HPDE6-E6E7 (cell line): ENCODE results near the gene EGR1.
"Not testable (repeated sequence)": the region's sequence is repeated elsewhere in the genome, so short reads cannot be mapped to it uniquely, and the experiment has no call there.

Experiments used
- DNase-seq: peaks from one replicate; pipeline ENCODE4 v3.0.0; 2011; ENCODE audit warnings: missing footprints; ENCODE audit errors: extremely low spot score

Gene EGR1

DNA sequence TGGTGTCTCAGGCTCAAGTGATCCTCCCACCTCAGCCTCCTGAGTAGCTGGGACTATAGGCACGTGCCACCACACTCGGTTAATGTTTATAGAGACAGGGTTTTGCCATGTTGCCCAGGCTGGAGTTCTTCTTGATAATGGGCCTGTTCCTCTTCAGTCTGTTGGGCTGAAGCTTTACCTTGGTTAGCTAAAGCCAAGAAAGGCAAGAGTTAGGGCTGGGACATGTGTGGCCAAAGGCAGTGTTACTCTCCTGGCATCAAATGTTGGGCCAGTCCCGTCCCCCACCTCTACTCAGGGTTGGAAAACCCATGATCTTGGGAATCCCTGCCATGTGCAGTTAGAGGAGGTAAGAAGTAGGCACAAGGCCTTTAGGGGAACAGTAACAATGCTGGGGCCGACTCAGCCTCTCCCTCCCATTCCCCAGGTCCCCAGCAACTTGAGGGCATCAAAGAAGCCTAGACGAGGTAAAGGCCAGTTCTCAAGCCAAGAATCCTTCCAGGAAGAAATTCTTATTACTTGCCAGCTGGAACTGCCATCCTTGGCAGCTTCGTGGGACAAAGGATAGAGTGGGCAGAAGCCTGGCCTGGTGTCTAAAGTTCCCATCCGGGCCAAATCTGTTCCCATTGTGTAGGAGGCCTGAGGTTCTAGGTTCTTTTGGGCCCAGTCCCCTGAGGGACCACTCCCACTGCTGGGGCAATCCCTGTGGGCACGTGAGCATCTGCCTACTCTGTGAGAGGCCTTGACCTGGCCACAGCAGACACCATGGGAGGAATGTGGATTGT lies 4.5 kb downstream of the EGR1 start:
- no peak for DNase-seq

- no peak for DNase-seq
These were observed 5.2 kb downstream of the EGR1 start for GRCh38 chr5:138470322-138471051.

- no peak for DNase-seq
These were observed 5.7 kb downstream of the EGR1 start for GRCh38 chr5:138471052-138471361.

GRCh38 chr5:138472353-138472752 lies 7.1 kb downstream of the EGR1 start:
- no peak for DNase-seq

DNA sequence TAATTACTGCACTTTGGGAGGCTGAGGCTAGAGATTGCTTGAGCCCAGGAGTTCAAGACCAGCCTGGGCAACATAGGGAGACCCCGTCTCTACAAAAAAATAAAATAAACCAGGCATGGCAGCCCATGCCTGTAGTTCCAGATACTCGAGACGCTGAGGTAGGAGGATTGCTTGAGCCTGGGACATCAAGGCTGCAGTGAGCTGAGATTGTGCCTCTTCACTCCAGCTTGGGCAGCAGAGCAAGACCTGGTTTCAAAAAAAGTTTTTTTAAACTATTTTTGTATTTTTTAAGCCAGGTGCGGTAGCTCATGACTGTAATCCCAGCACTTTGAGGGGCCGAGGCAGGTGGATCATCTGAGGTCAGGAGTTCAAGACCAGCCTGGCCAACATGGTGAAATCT lies 7.9 kb downstream of the EGR1 start:
- DNase-seq: not testable (repeated sequence)

GRCh38 chr5:138476918-138477317 lies 11.6 kb downstream of the EGR1 start:
- no peak for DNase-seq

- no peak for DNase-seq
These were observed 17.4 kb downstream of the EGR1 start for GRCh38 chr5:138482638-138483037.

DNA sequence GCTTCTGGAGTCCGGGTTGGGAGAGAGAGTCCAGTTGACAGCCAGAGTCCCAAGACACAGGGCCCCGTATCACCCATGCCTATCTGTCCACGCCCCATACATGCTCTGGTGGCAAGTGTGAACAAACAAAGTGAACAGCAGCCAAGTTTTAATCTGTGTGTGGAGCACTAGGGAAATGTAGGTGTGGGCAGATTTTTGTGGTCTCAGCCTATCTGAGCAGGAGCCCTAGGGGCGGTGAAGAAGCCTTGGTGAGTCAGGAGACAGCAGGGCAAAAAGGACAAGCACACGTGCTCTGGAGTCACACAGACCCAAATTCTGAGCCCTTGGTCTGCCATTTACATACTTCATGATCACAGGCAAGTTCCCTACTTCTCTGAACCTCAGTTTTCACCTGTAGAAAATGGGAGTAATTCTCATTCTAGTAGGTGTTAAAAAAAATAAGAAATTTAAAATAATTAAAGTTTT lies 23.2 kb downstream of the EGR1 start:
- DNase-seq: peak; percentile 66

- DNase-seq: no peak
These were observed 24.4 kb downstream of the EGR1 start for GRCh38 chr5:138489683-138490061.

DNA sequence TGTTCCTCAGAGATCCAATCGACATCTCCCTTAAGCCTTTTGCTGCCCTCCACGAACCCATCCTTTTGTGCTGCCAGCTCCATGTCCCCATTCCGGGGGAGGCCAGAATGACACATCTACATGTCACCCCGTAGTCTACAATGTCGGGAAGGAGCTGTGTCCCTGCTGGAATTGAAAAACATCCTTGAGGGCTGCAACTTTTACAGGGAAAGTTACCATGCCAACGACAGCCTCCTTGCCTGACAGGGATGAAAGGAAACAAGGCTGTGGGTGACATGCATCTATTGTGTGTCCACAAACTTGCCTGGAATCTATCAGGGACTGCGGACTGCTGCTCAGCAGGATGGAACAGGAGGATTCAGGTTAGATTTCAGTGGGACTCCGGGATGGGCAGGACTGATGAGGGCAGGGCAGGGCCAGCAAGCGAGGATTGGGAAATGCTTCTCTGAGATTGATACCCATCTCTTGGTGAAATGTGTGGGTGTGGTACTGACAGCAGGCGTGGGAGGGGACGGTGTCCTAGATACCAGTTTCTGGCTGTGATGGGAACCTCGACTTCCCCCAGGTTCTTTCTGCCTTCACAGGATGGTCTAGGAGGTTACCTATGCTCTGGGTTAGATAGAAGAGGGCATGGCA lies 25.5 kb downstream of the EGR1 start:
- DNase-seq: no peak

GRCh38 chr5:138491284-138491648 lies 26.0 kb downstream of the EGR1 start:
- DNase-seq: no peak

DNA sequence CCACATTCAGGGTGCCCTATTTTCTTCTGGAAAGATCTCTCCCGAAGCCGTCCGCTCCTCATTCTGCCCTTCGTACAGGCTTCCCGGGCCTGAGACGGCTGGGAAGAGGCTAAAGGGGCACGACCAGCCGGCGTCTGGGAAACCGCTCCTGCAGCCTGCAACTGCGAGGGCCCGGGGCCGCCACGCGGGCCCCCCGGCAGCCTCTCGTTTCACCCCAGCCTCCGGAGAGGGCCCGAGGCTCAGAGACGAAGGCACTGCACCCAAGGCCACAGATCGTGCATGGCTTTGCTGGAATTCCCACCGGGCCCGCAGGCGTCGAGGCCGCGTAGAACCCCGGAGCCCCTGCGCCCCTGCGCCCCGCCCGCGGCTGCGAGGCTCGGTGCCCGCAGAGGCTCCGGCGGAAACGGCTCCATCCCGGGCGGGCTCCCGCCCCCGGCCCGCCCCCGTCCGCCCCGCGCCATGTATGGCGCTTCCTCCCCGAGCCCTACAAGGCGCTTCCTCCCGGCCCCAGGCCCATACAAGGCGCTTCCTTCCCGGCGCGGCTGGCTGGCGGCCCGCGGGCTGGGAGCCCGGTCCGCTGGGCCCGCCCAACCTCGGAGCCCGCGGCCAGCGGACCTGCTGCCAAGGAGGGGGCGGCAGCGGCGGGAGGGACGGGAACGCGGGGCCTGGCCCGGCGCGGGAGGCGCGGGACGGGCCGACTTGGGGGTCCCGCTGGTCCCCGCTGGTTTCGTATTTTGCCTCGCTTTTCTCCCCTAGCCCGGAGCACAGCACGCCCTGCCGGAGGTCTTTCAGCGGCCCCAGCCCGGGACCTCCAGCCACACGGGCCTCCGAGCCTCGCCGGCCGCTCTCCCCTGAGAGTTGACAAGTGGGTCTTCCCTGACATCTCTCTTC lies 26.6 kb downstream of the EGR1 start:
- DNase-seq: peak; percentile 75

GRCh38 chr5:138492560-138493045 lies 27.3 kb downstream of the EGR1 start:
- no peak for DNase-seq

DNA sequence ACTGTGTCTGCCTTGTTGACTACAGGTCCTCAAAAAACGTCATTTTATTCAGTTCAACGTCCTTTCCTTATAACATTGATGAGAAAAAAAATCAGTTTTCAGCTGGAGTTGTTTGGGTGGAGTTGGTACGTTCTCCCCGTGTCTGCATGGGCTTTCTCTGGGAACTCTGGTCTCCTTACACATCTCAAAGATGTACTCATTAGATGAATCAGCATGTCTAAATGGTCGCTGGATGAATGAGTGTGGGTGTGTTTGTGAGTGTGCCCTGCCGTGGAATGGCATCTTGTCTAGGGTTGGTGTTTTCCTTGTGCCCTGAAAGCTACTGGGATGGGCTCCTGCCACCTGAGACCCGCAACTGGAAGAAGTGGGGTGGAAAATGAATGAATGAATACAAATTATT lies 30.1 kb downstream of the EGR1 start:
- no peak for DNase-seq

- DNase-seq: no peak
These were observed 33.1 kb downstream of the EGR1 start for GRCh38 chr5:138498376-138498775.

- no peak for DNase-seq
These were observed 36.8 kb downstream of the EGR1 start for GRCh38 chr5:138502121-138502520.

GRCh38 chr5:138502521-138502920 lies 37.2 kb downstream of the EGR1 start:
- DNase-seq: no peak

DNA sequence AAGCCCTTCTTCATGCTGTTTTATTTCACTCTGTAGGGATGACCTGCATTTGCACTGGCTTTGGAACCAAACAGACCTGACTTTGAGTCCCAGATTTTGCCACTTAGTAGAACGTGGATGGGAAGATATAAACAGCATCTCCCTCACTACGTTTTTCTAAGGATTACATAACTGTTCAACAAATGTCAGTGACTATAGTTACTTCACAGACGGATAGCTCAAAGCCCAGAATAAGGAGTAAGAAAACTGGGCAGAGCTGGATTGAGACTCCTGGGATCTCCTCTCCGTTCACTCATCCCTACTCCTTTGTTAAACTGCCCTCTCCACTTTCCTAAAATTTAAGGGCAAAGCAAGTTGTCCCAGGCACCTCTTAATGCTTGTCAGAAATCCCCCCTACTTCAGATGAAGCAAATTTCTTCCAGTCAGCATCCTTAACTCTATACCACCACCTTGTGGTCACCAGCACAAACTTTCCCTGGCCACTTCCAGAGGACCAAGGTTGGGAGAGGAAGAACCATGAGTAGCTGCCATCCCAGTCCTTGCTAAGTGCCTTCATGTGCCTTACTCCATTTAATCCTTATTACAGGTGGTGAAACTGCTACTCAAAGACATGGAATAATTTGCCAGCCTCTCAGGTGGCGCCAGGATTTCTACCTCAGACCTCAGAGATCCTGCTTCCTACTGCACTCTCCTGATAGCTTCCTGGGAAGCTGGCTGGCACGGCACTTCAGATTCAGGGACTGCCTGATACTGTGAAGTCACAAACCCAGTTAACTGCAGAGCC lies 38.4 kb downstream of the EGR1 start:
- no peak for DNase-seq

DNA sequence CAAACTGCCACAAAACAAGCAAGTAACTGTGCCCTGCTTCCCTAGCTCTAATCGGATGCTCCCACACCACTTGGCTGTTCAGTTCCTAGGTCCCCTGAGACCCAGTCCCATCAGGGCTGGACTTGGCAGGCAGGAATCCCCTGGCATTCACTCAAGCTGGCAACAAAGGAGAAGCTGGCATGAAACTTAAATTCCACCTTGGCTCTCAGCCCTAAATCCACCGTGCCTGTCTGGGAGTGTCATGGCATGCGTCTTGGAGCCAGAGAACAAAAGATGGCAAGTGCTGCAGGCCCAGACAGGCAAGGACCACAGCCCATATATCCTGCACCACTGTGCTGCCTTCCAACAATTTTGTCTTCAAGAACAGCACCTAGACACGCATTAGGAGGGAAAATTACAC lies 39.5 kb downstream of the EGR1 start:
- peak; percentile 87 for DNase-seq

- no peak for DNase-seq
These were observed 41.4 kb downstream of the EGR1 start for GRCh38 chr5:138506370-138507306.
